Esophagus squamous epithelium (tissue), 4 donors: ENCODE measurements around the gene IZUMO3.

ENCODE experiments used
- POLR2A ChIP-seq, 4 donors: fragments of 450-650 bp; IDR thresholded peaks; one replicate each; pipeline ENCODE4 v1.6.1; 2017; ENCODE audit warnings: antibody characterized with exemption in 4 of 4, mild to moderate bottlenecking in 4 of 4, moderate library complexity in 3 of 4
- TF ChIP-seq, protein P1 (sequence below), 6 experiments: fragments of 450-650 bp in 4 of 6; fragments of 200-600 bp in 2 of 6; sonication (generic) in 2 of 6; IDR thresholded peaks; one replicate each; pipeline ENCODE4 v1.5.1; 2016 to 2019; ENCODE audit warnings: antibody characterized with exemption in 6 of 6, mild to moderate bottlenecking in 4 of 6, moderate library complexity in 4 of 6

DNA sequence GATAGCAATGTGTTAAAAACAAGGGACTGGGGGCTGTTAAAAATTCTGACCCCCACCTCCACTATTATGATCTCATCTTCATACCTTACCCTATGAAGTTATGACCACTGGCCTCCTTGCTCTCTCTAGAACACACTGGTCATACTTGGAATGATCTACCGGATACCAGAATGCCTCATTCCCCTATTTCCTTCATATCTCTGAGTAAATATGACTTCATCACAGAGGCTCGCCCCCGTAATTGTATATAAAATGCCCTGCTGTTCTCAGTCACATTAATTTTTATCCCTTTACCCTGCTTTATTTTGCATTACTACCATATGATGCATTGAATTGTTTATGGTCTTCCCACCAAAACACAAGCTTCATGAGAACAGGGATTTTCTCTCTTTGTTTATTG, 29.2 kb downstream of the IZUMO3 start:
- TF ChIP-seq POLR2A (IDR thresholded peaks at IDR 0.05): no peak
- TF ChIP-seq, protein P1, sequence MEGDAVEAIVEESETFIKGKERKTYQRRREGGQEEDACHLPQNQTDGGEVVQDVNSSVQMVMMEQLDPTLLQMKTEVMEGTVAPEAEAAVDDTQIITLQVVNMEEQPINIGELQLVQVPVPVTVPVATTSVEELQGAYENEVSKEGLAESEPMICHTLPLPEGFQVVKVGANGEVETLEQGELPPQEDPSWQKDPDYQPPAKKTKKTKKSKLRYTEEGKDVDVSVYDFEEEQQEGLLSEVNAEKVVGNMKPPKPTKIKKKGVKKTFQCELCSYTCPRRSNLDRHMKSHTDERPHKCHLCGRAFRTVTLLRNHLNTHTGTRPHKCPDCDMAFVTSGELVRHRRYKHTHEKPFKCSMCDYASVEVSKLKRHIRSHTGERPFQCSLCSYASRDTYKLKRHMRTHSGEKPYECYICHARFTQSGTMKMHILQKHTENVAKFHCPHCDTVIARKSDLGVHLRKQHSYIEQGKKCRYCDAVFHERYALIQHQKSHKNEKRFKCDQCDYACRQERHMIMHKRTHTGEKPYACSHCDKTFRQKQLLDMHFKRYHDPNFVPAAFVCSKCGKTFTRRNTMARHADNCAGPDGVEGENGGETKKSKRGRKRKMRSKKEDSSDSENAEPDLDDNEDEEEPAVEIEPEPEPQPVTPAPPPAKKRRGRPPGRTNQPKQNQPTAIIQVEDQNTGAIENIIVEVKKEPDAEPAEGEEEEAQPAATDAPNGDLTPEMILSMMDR (IDR thresholded peaks at IDR 0.05): no peak
